ENCODE results near the gene AKT1. TPM values are rescaled to one million over a fixed set of nuclear protein-coding genes. Genes with fewer than 3 reads are reported as not detected.

AKT1 gene
- total RNA-seq, 1 experiment from 2014 or later: 123 TPM

DNA sequence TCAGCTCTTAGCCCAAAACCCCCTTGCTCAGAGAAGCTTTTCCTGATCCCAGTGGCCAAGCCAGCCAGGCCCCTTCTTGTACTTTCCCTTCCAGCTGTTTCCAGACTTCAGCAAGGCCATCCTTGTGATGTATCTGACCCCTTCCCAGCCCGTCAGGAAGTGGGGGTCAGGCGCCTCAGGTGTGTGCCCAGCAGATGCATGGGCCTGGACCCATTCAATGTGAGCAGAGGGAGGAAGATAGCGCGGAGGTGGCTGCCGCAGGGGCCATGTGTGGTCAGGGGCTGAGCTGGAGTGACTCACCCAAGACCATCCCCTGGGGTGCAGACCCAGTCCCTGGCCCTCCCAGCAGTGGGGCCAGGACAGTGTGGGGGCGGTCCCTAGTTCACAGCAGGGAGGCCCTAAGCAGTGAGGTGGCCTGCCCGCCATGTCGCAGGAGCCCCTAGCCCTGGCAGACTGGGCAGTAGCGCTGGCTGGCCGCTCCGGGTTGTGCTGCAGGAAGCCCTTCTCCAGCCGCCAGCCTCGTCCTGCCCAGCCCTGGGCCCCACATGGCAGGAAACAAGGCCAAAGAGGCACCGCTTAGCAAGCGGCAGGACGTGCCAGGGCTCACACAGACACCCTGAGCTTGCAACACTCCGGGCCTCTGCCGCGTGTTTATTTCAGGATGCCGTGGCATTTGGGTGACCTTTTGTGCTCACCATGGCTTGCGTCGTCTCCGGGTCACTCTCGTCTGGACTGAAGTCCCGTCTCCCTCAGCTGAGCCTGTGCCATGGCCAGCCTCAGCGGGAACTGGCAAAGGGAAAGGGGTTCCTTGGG is 59.5 kb downstream of the AKT1 start:
- Histone ChIP-seq H3K36me3 (ENCODE audit: insufficient read depth, low read length, poor library complexity, severe bottlenecking) (no peaks in the 10 kb centered on the region), H3K4me3 (ENCODE audit: low read depth, low read length, poor library complexity, severe bottlenecking) (no peak overlapping the region), H3K27ac (ENCODE audit: low read depth, low read length, poor library complexity, severe bottlenecking) (no peak overlapping the region), H3K27me3 (replicated peaks; ENCODE audit: insufficient read depth, low read depth, low read length, poor library complexity) (no peaks in the 10 kb centered on the region), H3K9me3 (ENCODE audit: low read depth, low read length, poor library complexity, severe bottlenecking) (no peaks in the 10 kb centered on the region), H3K4me1 (ENCODE audit: insufficient read depth, low read length, poor library complexity, severe bottlenecking) (no peaks in the 10 kb centered on the region)
- intact Hi-C loops (cut with micrococcal nuclease; ENCODE audit: unreplicated experiment): no loop called here
- no peak for DNase-seq (ENCODE audit: low spot score)
- POLR2A ChIA-PET (ENCODE audit: low non-redundant PET): no interaction called here
- no TSS peak for BruUV-seq (replicated peaks)
- TF ChIP-seq, protein P1, sequence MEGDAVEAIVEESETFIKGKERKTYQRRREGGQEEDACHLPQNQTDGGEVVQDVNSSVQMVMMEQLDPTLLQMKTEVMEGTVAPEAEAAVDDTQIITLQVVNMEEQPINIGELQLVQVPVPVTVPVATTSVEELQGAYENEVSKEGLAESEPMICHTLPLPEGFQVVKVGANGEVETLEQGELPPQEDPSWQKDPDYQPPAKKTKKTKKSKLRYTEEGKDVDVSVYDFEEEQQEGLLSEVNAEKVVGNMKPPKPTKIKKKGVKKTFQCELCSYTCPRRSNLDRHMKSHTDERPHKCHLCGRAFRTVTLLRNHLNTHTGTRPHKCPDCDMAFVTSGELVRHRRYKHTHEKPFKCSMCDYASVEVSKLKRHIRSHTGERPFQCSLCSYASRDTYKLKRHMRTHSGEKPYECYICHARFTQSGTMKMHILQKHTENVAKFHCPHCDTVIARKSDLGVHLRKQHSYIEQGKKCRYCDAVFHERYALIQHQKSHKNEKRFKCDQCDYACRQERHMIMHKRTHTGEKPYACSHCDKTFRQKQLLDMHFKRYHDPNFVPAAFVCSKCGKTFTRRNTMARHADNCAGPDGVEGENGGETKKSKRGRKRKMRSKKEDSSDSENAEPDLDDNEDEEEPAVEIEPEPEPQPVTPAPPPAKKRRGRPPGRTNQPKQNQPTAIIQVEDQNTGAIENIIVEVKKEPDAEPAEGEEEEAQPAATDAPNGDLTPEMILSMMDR (conservative IDR thresholded peaks at IDR 0.05; ENCODE audit: low read depth, low read length): no peak
- no peak for TF ChIP-seq EZH2 (IDR thresholded peaks at IDR 0.05; ENCODE audit: borderline replicate concordance, low read depth, low read length, poor library complexity, severe bottlenecking)
- CTCF ChIA-PET: no interaction called here

GRCh38 chr14:104734991-104735779 is 60.4 kb downstream of the AKT1 start:
- H3K4me3 ChIP-seq (ENCODE audit: low read depth, low read length, poor library complexity, severe bottlenecking): no peak overlapping the region
- POLR2A ChIA-PET (ENCODE audit: low non-redundant PET): no interaction called here
- no peaks in the 10 kb centered on the region for H3K27me3 ChIP-seq (replicated peaks; ENCODE audit: insufficient read depth, low read depth, low read length, poor library complexity)
- H3K36me3 ChIP-seq (ENCODE audit: insufficient read depth, low read length, poor library complexity, severe bottlenecking): no peaks in the 10 kb centered on the region
- H3K27ac ChIP-seq (ENCODE audit: low read depth, low read length, poor library complexity, severe bottlenecking): no peak overlapping the region
- TF ChIP-seq, protein P1 (conservative IDR thresholded peaks at IDR 0.05; ENCODE audit: low read depth, low read length): no peak
- no peak for TF ChIP-seq EZH2 (IDR thresholded peaks at IDR 0.05; ENCODE audit: borderline replicate concordance, low read depth, low read length, poor library complexity, severe bottlenecking)
- no TSS peak for BruUV-seq (replicated peaks)
- CTCF ChIA-PET: no interaction called here
- no peaks in the 10 kb centered on the region for H3K4me1 ChIP-seq (ENCODE audit: insufficient read depth, low read length, poor library complexity, severe bottlenecking)
- no peak for DNase-seq (ENCODE audit: low spot score)
- no peaks in the 10 kb centered on the region for H3K9me3 ChIP-seq (ENCODE audit: low read depth, low read length, poor library complexity, severe bottlenecking)
- intact Hi-C loops (cut with micrococcal nuclease; ENCODE audit: unreplicated experiment): no loop called here

GRCh38 chr14:104734601-104734990 is 61.0 kb downstream of the AKT1 start:
- CTCF ChIA-PET: no interaction called here

More at GRCh38 chr14:104734601-104734990, 61.0 kb downstream of the AKT1 start:
- TF ChIP-seq, protein P1 (conservative IDR thresholded peaks at IDR 0.05; ENCODE audit: low read depth, low read length): no peak
- TF ChIP-seq EZH2 (IDR thresholded peaks at IDR 0.05; ENCODE audit: borderline replicate concordance, low read depth, low read length, poor library complexity, severe bottlenecking): no peak
- POLR2A ChIA-PET (ENCODE audit: low non-redundant PET): no interaction called here
- no peak for DNase-seq (ENCODE audit: low spot score)
- no peaks in the 10 kb centered on the region for H3K27me3 ChIP-seq (replicated peaks; ENCODE audit: insufficient read depth, low read depth, low read length, poor library complexity)
- H3K4me3 ChIP-seq (ENCODE audit: low read depth, low read length, poor library complexity, severe bottlenecking): no peak overlapping the region
- no peaks in the 10 kb centered on the region for H3K36me3 ChIP-seq (ENCODE audit: insufficient read depth, low read length, poor library complexity, severe bottlenecking)
- H3K27ac ChIP-seq (ENCODE audit: low read depth, low read length, poor library complexity, severe bottlenecking): no peak overlapping the region
- intact Hi-C loops (cut with micrococcal nuclease; ENCODE audit: unreplicated experiment): no loop called here
- no peaks in the 10 kb centered on the region for H3K9me3 ChIP-seq (ENCODE audit: low read depth, low read length, poor library complexity, severe bottlenecking)
- BruUV-seq (replicated peaks): no TSS peak
- H3K4me1 ChIP-seq (ENCODE audit: insufficient read depth, low read length, poor library complexity, severe bottlenecking): no peaks in the 10 kb centered on the region
